ENCODE data around the gene SIL1.

The SIL1 gene

GRCh38 chr5:138911441-138911840 lies 286.7 kb downstream of the SIL1 start:
- peak; percentile 34 for DNase-seq

GRCh38 chr5:138910546-138911185 lies 287.5 kb downstream of the SIL1 start:
- DNase-seq = no peak

- DNase-seq = no peak
Measured at GRCh38 chr5:138909734-138910133, 288.4 kb downstream of the SIL1 start.

- peak; percentile 76 for DNase-seq
Measured at GRCh38 chr5:138905541-138905940, 292.6 kb downstream of the SIL1 start.

- DNase-seq = peak; percentile 65
Measured at GRCh38 chr5:138903130-138903775, 294.9 kb downstream of the SIL1 start.

- peak; percentile 4 for DNase-seq
Measured at GRCh38 chr5:138901716-138902115, 296.5 kb downstream of the SIL1 start.

GRCh38 chr5:138900281-138900965 lies 297.7 kb downstream of the SIL1 start:
- peak; percentile 58 for DNase-seq

GRCh38 chr5:138898742-138899141 lies 299.4 kb downstream of the SIL1 start:
- DNase-seq = no peak

GRCh38 chr5:138898299-138898698 lies 299.9 kb downstream of the SIL1 start:
- no peak for DNase-seq
